Glutamatergic neuron (in vitro differentiated cells): Measurements from ENCODE around the gene ANKLE2. TPM values are rescaled to one million over a fixed set of nuclear protein-coding genes. Genes with fewer than 3 reads are reported as not detected.

Experiments
- DNase-seq: peaks from one replicate; pipeline ENCODE4 v3.0.0; 2022
- H3K27ac Mint-ChIP-seq: one replicate; pipeline ENCODE4 v1.8.0; 2020; ENCODE audit warnings: mild to moderate bottlenecking, mixed read lengths, inconsistent platforms; ENCODE audit not compliant: unreplicated experiment
- H3K27me3 Mint-ChIP-seq: one replicate; pipeline ENCODE4 v1.8.0; 2020; ENCODE audit warnings: mild to moderate bottlenecking, moderate library complexity, mixed read lengths, inconsistent platforms; ENCODE audit not compliant: unreplicated experiment
- H3K36me3 Mint-ChIP-seq: one replicate; pipeline ENCODE4 v1.8.0; 2020; ENCODE audit warnings: mild to moderate bottlenecking, mixed read lengths, inconsistent platforms; ENCODE audit not compliant: unreplicated experiment
- H3K4me1 Mint-ChIP-seq: one replicate; pipeline ENCODE4 v1.8.0; 2020; ENCODE audit warnings: mild to moderate bottlenecking, low read depth, mixed read lengths, inconsistent platforms; ENCODE audit not compliant: unreplicated experiment
- H3K4me3 Mint-ChIP-seq: one replicate; pipeline ENCODE4 v1.8.0; 2020; ENCODE audit warnings: mild to moderate bottlenecking, mixed read lengths, inconsistent platforms; ENCODE audit not compliant: unreplicated experiment
- H3K9me3 Mint-ChIP-seq: one replicate; pipeline ENCODE4 v1.8.0; 2020; ENCODE audit warnings: mild to moderate bottlenecking, moderate library complexity, mixed read lengths, inconsistent platforms; ENCODE audit not compliant: unreplicated experiment
- CTCF ChIP-seq: fragments of 200-600 bp; sonication (generic); IDR thresholded peaks from one replicate; pipeline ENCODE4 v1.5.0; 2021; ENCODE audit not compliant: partially characterized antibody, unreplicated experiment
- total RNA-seq: library from RNA; stranded (reverse); fragmentation: NEBNext Ultra II Directional; extraction: Animal tissue kit (Norgen Biotek cat#: 25700); gene quantifications from one replicate; pipeline ENCODE4 v1.2.1, GENCODE V29; 2021; ENCODE audit not compliant: unreplicated experiment

Gene ANKLE2
- total RNA-seq, 1 donor from 2014 or later, result 105 TPM

GRCh38 chr12:132710405-132711079 lies 51.1 kb downstream of the ANKLE2 start, which contains the start of gene PGAM5:
Gene PGAM5, plus strand, starts transcription at chr12:132710842. Its CDS starts 35 bp downstream, at chr12:132710877.
- peaks cover 5% of the 10 kb centered on the region for H3K27me3 Mint-ChIP-seq
- H3K4me3 Mint-ChIP-seq, result peak within 1 kb of the TSS; percentile 98
- no peak for TF ChIP-seq CTCF
- peak within 1 kb of the TSS; percentile 93 for H3K27ac Mint-ChIP-seq
- no peaks in the 10 kb centered on the region for H3K36me3 Mint-ChIP-seq
- DNase-seq, result peak; percentile 83
- peaks cover 3% of the 10 kb centered on the region for H3K4me1 Mint-ChIP-seq
- peaks cover 9% of the 10 kb centered on the region for H3K9me3 Mint-ChIP-seq

GRCh38 chr12:132710043-132710404 lies 51.6 kb downstream of the ANKLE2 start:
- no peaks in the 10 kb centered on the region for H3K36me3 Mint-ChIP-seq
- H3K4me1 Mint-ChIP-seq, result peaks cover 3% of the 10 kb centered on the region
- peak overlapping the region; percentile 93 for H3K27ac Mint-ChIP-seq
- TF ChIP-seq CTCF, result no peak
- peaks cover 5% of the 10 kb centered on the region for H3K27me3 Mint-ChIP-seq
- peak; percentile 45 for DNase-seq
- H3K9me3 Mint-ChIP-seq, result peaks cover 9% of the 10 kb centered on the region
- H3K4me3 Mint-ChIP-seq, result peak overlapping the region; percentile 98

GRCh38 chr12:132708150-132708549 lies 53.5 kb downstream of the ANKLE2 start:
- Mint-ChIP-seq H3K27me3 (peaks cover 5% of the 10 kb centered on the region), H3K4me1 (peaks cover 6% of the 10 kb centered on the region), H3K9me3 (peaks cover 10% of the 10 kb centered on the region), H3K4me3 (no peak overlapping the region), H3K36me3 (no peaks in the 10 kb centered on the region), H3K27ac (no peak overlapping the region)
- no peak for DNase-seq
- TF ChIP-seq CTCF, result no peak

GRCh38 chr12:132707241-132707640 lies 54.4 kb downstream of the ANKLE2 start:
- no peak for DNase-seq
- H3K4me1 Mint-ChIP-seq, result peaks cover 9% of the 10 kb centered on the region
- TF ChIP-seq CTCF, result no peak
- no peaks in the 10 kb centered on the region for H3K36me3 Mint-ChIP-seq
- no peak overlapping the region for H3K27ac Mint-ChIP-seq
- H3K4me3 Mint-ChIP-seq, result no peak overlapping the region
- H3K9me3 Mint-ChIP-seq, result peaks cover 11% of the 10 kb centered on the region
- peaks cover 5% of the 10 kb centered on the region for H3K27me3 Mint-ChIP-seq

- Mint-ChIP-seq H3K27ac (peak overlapping the region; percentile 55), H3K4me3 (peak overlapping the region; percentile 30), H3K4me1 (peaks cover 6% of the 10 kb centered on the region), H3K27me3 (no peaks in the 10 kb centered on the region), H3K9me3 (peaks cover 5% of the 10 kb centered on the region), H3K36me3 (no peaks in the 10 kb centered on the region)
- no peak for DNase-seq
- no peak for TF ChIP-seq CTCF
Observed at GRCh38 chr12:132703641-132704040, 58.0 kb downstream of the ANKLE2 start.
